Activated gamma-delta T cell (primary cell): ENCODE data around the gene CCDC158.
"Not testable (repeated sequence)": the region's sequence is repeated elsewhere in the genome, so short reads cannot be mapped to it uniquely, and the experiment has no call there.

ENCODE experiments used
- DNase-seq: peaks from one replicate; lab custom pipeline; 2025; lab: John Stamatoyannopoulos, UW

The CCDC158 gene

GRCh38 chr4:76373919-76374552, 46.9 kb downstream of the CCDC158 start:
- DNase-seq: no peak

- no peak for DNase-seq
Observed at GRCh38 chr4:76366737-76367136, 54.2 kb downstream of the CCDC158 start.

GRCh38 chr4:76365636-76366035, 55.3 kb downstream of the CCDC158 start:
- no peak for DNase-seq

GRCh38 chr4:76364763-76365162, 56.2 kb downstream of the CCDC158 start:
- no peak for DNase-seq

GRCh38 chr4:76363556-76364290, 57.2 kb downstream of the CCDC158 start:
- DNase-seq: no peak

- DNase-seq: no peak
Observed at GRCh38 chr4:76361689-76362412, 59.1 kb downstream of the CCDC158 start.

GRCh38 chr4:76359881-76360466, 61.0 kb downstream of the CCDC158 start:
- DNase-seq: not testable (repeated sequence)

- no peak for DNase-seq
Observed at GRCh38 chr4:76357981-76358380, 63.0 kb downstream of the CCDC158 start.

- no peak for DNase-seq
Observed at GRCh38 chr4:76354517-76355473, 66.1 kb downstream of the CCDC158 start.

GRCh38 chr4:76342803-76343202, 78.1 kb downstream of the CCDC158 start:
- DNase-seq: no peak

- DNase-seq: no peak
Observed at GRCh38 chr4:76342191-76342590, 78.8 kb downstream of the CCDC158 start.

GRCh38 chr4:76341063-76341462, 79.9 kb downstream of the CCDC158 start:
- no peak for DNase-seq

- DNase-seq: no peak
Observed at GRCh38 chr4:76339364-76339763, 81.6 kb downstream of the CCDC158 start.

- no peak for DNase-seq
Observed at GRCh38 chr4:76334885-76335284, 86.1 kb downstream of the CCDC158 start.

GRCh38 chr4:76326515-76326914, 94.4 kb downstream of the CCDC158 start:
- no peak for DNase-seq

- no peak for DNase-seq
Observed at GRCh38 chr4:76325072-76325471, 95.9 kb downstream of the CCDC158 start.

- DNase-seq: no peak
Observed at GRCh38 chr4:76322236-76322635, 98.7 kb downstream of the CCDC158 start.

- no peak for DNase-seq
Observed at GRCh38 chr4:76316131-76316530, 104.8 kb downstream of the CCDC158 start.

GRCh38 chr4:76315267-76315918, 105.5 kb downstream of the CCDC158 start:
- no peak for DNase-seq

- DNase-seq: no peak
Observed at GRCh38 chr4:76313547-76313946, 107.4 kb downstream of the CCDC158 start.

- DNase-seq: no peak
Observed at GRCh38 chr4:76312457-76312856, 108.5 kb downstream of the CCDC158 start.
